ENCODE results near the gene PRKACA.

- TF ChIP-seq, protein P1, sequence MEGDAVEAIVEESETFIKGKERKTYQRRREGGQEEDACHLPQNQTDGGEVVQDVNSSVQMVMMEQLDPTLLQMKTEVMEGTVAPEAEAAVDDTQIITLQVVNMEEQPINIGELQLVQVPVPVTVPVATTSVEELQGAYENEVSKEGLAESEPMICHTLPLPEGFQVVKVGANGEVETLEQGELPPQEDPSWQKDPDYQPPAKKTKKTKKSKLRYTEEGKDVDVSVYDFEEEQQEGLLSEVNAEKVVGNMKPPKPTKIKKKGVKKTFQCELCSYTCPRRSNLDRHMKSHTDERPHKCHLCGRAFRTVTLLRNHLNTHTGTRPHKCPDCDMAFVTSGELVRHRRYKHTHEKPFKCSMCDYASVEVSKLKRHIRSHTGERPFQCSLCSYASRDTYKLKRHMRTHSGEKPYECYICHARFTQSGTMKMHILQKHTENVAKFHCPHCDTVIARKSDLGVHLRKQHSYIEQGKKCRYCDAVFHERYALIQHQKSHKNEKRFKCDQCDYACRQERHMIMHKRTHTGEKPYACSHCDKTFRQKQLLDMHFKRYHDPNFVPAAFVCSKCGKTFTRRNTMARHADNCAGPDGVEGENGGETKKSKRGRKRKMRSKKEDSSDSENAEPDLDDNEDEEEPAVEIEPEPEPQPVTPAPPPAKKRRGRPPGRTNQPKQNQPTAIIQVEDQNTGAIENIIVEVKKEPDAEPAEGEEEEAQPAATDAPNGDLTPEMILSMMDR (IDR thresholded peaks at IDR 0.05) = no peak
- TF ChIP-seq POLR2AphosphoS5 (IDR thresholded peaks at IDR 0.05; ENCODE audit: insufficient read depth in 1 of 2, low read depth in 1 of 2) (no peak), POLR2A (IDR thresholded peaks at IDR 0.05) (no peak)
Measured at GRCh38 chr19:14102756-14103155, 14.8 kb downstream of the PRKACA start.

Measured in vagina (tissue), 2 donors.